SH-SY5Y (cell line): ENCODE data around the gene KLHL4.

Experiments used
- GATA2 ChIP-seq: IDR thresholded peaks from 2 replicates; pipeline ENCODE4 v1.6.1; 2011; ENCODE audit warnings: mild to moderate bottlenecking, low read depth, low read length
- GATA3 ChIP-seq: IDR thresholded peaks from 2 replicates; pipeline ENCODE4 v1.6.1; 2011; ENCODE audit warnings: low read depth, mild to moderate bottlenecking, low read length, moderate library complexity

- TF ChIP-seq GATA2 (no peak), GATA3 (no peak)
Measured at GRCh38 chrX:87687703-87688102, 170.1 kb downstream of the KLHL4 start.
